ENCODE measurements around the gene TBC1D17. TPM values are rescaled to one million over a fixed set of nuclear protein-coding genes. Genes with fewer than 3 reads are reported as not detected.

Gene TBC1D17
- total and polyA plus RNA-seq, 2 of the 13 experiments (the other 11 are each of a cell fraction or from before 2014, with no cell fraction given), result 9.7 to 16.9 TPM

DNA sequence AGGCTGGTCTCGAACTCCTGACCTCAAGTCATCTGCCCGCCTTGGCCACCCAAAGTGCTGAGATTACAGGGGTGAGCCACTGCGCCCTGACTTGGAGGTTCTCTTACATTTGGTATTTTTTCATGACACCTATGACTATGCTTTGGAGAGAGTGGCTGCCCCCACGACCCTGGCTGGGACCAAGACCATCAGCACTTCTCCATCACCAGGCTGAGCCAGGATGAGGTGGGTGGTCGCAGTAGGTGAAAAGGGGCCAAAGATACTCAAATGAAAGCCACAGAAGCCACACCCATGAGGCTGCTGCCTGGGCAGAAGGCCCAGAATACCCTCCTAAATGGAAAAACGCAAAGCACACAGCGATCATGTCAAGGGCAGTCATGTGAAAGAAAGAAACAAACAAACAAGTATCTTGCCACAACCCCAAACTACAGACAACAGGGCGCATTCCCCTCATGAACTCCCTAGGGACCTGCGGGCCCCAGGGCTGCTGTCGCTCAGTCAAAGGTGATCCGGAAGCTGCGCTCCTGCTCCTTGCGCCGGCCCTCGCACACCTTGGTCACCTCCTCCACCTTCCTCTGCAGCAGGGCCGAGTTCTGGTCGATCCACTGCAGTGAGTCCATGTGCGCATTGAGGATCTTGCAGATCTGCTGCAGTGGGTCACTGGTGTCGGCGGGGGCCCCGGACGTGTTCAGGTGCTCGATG lies 30.4 kb downstream of the TBC1D17 start:
- H3K79me2 ChIP-seq (ENCODE audit: insufficient read depth, low read length), result no peaks in the 10 kb centered on the region
- ATAC-seq, result no peak
- no peak overlapping the region for H3K4me3 ChIP-seq (replicated peaks in 1 of 3; ENCODE audit: insufficient read depth in 1 of 3, low read depth in 2 of 3, low read length in 3 of 3)
- BruUV-seq (replicated peaks), result no TSS peak
- DNase-seq (ENCODE audit: low spot score), result no peak
- H3K27me3 ChIP-seq (ENCODE audit: control insufficient read depth in 1 of 2, insufficient read depth in 2 of 2, low read length in 2 of 2), result no peaks in the 10 kb centered on the region
- peaks cover 9% of the 10 kb centered on the region for H3K4me1 ChIP-seq (ENCODE audit: insufficient read depth, low read length)
- H3K27ac ChIP-seq (ENCODE audit: extremely low read length, insufficient read depth, low read length), result no peak overlapping the region
- H3K36me3 ChIP-seq (replicated peaks in 1 of 2; ENCODE audit: control insufficient read depth in 1 of 2, insufficient read depth in 2 of 2, low read length in 2 of 2), result peaks cover 17 to 32% of the 10 kb centered on the region in 2 experiments; a peak in 4 of 5 replicates
- FAIRE-seq, result no peak
- in situ Hi-C loops (cut with HindIII; ENCODE audit: extremely low pct_ligation_motif_present, low pct_unique_long_range_greater_than_20kb), result no loop called here
- POLR2A ChIA-PET, result no interaction called here
- over 99% methylated on average over 23 of the region's 23 CpGs for WGBS (ENCODE audit: low lambda C conversion rate)
- H3K9ac ChIP-seq (ENCODE audit: insufficient read depth, low read depth, low read length), result no peak overlapping the region
- intact Hi-C loops (cut with micrococcal nuclease; ENCODE audit: unreplicated experiment), result no loop called here
- no peak overlapping the region for H3K4me2 ChIP-seq (ENCODE audit: low read depth, low read length)
- 0 out of 2 replicates have a peak, but pooled peaks have one; percentile 15 for TF ChIP-seq HOXA3 (CRISPR knock-in tag; IDR thresholded peaks at IDR 0.05)
- no peak for TF ChIP-seq ZNF678 (CRISPR knock-in tag; IDR thresholded peaks at IDR 0.05)
- H3K9me3 ChIP-seq (ENCODE audit: low read length), result no peaks in the 10 kb centered on the region
- CTCF ChIA-PET (ENCODE audit: low intra/inter-chr PET ratio, low total read pairs), result no interaction called here
- no peak overlapping the region for H2AFZ ChIP-seq (ENCODE audit: low read length)
- H4K20me1 ChIP-seq (ENCODE audit: insufficient read depth, low read length), result no peaks in the 10 kb centered on the region

DNA sequence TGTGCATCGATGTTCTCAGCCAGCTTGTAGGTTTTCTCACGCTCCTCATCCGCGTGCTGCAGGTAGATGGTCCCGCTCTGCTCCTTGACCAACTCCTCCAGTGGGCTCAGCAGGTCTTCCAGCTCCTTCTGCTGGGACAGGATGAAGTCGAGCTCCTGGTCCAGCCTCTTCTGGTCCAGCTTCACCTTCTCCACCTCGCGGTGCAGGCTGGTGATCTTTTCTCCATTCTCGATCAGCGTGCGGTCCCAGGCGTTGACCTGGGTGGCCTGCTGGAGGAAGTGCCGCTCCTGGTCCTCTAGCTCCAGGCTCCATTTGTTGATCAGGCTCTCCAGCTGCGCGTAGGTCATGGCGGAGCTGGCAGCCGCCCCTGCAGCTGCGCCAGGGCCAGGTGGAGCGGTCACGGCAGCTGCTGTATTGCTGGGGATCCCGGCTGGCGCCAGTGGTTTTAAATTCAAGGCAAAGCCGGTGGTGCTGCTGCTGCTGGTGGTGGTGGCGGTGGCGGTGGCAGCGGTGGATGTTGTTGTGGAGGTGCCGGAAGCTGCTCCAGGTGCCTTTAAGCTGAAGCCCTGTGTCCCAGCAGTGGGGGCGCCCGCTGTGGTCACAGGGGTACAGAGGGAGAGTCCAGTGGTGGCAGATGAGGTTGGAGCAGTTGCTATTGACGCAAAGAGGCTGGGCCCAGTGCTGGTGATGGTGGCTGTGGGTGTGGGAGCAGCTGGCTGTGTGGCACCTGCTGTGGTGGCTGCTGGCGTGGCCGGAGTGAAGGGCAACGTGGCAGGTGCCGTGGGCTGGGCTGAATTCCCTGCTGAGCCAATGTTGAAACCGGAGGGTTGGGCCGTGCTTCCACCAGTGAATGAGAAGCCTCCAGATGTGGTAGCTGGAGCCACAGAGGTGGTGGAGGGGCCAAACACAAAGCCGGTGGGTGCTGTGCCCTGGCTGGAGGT lies 31.2 kb downstream of the TBC1D17 start:
- no peak for FAIRE-seq

More for the DNA sequence above, 31.2 kb downstream of the TBC1D17 start:
- Histone ChIP-seq H2AFZ (ENCODE audit: low read length) (no peak overlapping the region), H3K79me2 (ENCODE audit: insufficient read depth, low read length) (no peaks in the 10 kb centered on the region), H3K9ac (ENCODE audit: insufficient read depth, low read depth, low read length) (no peak overlapping the region), H4K20me1 (ENCODE audit: insufficient read depth, low read length) (no peaks in the 10 kb centered on the region), H3K36me3 (replicated peaks in 1 of 2; ENCODE audit: control insufficient read depth in 1 of 2, insufficient read depth in 2 of 2, low read length in 2 of 2) (peaks cover 21 to 33% of the 10 kb centered on the region in 2 experiments; a peak in 4 of 5 replicates), H3K4me2 (ENCODE audit: low read depth, low read length) (no peak overlapping the region), H3K4me3 (replicated peaks in 1 of 3; ENCODE audit: insufficient read depth in 1 of 3, low read depth in 2 of 3, low read length in 3 of 3) (no peak overlapping the region), H3K9me3 (ENCODE audit: low read length) (no peaks in the 10 kb centered on the region), H3K27ac (ENCODE audit: extremely low read length, insufficient read depth, low read length) (no peak overlapping the region), H3K4me1 (ENCODE audit: insufficient read depth, low read length) (peaks cover 18% of the 10 kb centered on the region), H3K27me3 (ENCODE audit: control insufficient read depth in 1 of 2, insufficient read depth in 2 of 2, low read length in 2 of 2) (no peaks in the 10 kb centered on the region)
- ChIA-PET CTCF (ENCODE audit: low intra/inter-chr PET ratio, low total read pairs) (no interaction called here), POLR2A (interaction anchor here (1.4 to 1.9 kb wide), 2 partner anchors 20 to 21 kb away, joined by 4 to 8 read pairs; partner anchors contain the start of genes ATF5 and NUP62)
- TF ChIP-seq ZNF546 (CRISPR knock-in tag; conservative IDR thresholded peaks at IDR 0.05), result no peak
- no peak for TF ChIP-seq TRIM24 (CRISPR knock-in tag; IDR thresholded peaks at IDR 0.05)
- TF ChIP-seq, protein P1, sequence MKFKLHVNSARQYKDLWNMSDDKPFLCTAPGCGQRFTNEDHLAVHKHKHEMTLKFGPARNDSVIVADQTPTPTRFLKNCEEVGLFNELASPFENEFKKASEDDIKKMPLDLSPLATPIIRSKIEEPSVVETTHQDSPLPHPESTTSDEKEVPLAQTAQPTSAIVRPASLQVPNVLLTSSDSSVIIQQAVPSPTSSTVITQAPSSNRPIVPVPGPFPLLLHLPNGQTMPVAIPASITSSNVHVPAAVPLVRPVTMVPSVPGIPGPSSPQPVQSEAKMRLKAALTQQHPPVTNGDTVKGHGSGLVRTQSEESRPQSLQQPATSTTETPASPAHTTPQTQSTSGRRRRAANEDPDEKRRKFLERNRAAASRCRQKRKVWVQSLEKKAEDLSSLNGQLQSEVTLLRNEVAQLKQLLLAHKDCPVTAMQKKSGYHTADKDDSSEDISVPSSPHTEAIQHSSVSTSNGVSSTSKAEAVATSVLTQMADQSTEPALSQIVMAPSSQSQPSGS (CRISPR knock-in tag; IDR thresholded peaks at IDR 0.05), result no peak
- TF ChIP-seq MYC (CRISPR knock-in tag; IDR thresholded peaks at IDR 0.05; ENCODE audit: borderline replicate concordance), result no peak
- TF ChIP-seq, protein P2, sequence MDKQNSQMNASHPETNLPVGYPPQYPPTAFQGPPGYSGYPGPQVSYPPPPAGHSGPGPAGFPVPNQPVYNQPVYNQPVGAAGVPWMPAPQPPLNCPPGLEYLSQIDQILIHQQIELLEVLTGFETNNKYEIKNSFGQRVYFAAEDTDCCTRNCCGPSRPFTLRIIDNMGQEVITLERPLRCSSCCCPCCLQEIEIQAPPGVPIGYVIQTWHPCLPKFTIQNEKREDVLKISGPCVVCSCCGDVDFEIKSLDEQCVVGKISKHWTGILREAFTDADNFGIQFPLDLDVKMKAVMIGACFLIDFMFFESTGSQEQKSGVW (CRISPR knock-in tag; IDR thresholded peaks at IDR 0.05; ENCODE audit: borderline replicate concordance), result no peak
- no peak for TF ChIP-seq ZSCAN21 (CRISPR knock-in tag; IDR thresholded peaks at IDR 0.05; ENCODE audit: borderline replicate concordance)
- TF ChIP-seq AGO2 (optimal IDR thresholded peaks at IDR 0.05; ENCODE audit: low read depth, low read length), result peak; percentile 82
- TF ChIP-seq ZNF468 (CRISPR knock-in tag; IDR thresholded peaks at IDR 0.05), result no peak
- peak; percentile 70 for TF ChIP-seq ZC3H13 (CRISPR knock-in tag; IDR thresholded peaks at IDR 0.05)
- peak; percentile 44 for TF ChIP-seq RBM22 (optimal IDR thresholded peaks at IDR 0.05; ENCODE audit: low read length)
- no peak for TF ChIP-seq RARA (CRISPR knock-in tag; IDR thresholded peaks at IDR 0.05)
- BruUV-seq (replicated peaks), result no TSS peak
- 98% methylated on average over 37 of the region's 37 CpGs for WGBS (ENCODE audit: low lambda C conversion rate)
- DNase-seq (ENCODE audit: low spot score) (no peak), ATAC-seq (no peak)
- intact Hi-C loops (cut with micrococcal nuclease; ENCODE audit: unreplicated experiment), result no loop called here
- in situ Hi-C loops (cut with HindIII; ENCODE audit: extremely low pct_ligation_motif_present, low pct_unique_long_range_greater_than_20kb), result no loop called here
